ENCODE measurements around the gene CDHR4. TPM values are rescaled to one million over a fixed set of nuclear protein-coding genes. Genes with fewer than 3 reads are reported as not detected.

Gene CDHR4
- total and polyA plus RNA-seq, 2 of the 8 experiments (the other 6 are each of a cell fraction or from before 2014, with no cell fraction given): 0.50 to 0.60 TPM

DNA sequence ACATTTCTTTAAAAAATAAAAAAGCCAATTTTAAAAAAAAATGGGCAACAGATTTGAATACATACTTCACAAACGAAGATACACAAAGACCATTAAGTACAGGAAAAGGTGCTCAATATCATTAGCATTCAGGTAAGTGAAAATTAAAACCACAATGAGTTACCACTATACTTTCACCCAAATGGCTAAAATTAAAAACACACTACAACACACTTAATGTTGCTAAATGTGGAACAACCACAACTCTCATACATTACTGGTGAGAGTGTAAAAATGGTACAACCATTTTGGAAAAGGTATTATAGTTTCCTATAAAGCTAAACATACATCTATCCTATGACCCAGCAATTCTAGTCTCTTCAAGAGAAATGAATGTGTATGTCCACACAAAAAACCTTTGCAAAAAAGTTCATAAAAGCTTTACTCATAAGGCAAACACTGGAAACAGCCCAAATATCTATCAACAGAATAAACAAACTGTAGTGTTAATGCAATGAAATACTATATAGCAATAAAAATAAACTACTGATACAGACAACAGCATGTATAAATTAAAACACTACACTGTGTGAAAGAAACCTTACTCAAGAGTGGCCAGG, 28.2 kb downstream of the CDHR4 start:
- no peak for DNase-seq (ENCODE audit: low read depth in 1 of 2, low spot score in 2 of 2)
- H2BK20ac ChIP-seq (ENCODE audit: low read length): no peak overlapping the region
- TF ChIP-seq, protein P1, sequence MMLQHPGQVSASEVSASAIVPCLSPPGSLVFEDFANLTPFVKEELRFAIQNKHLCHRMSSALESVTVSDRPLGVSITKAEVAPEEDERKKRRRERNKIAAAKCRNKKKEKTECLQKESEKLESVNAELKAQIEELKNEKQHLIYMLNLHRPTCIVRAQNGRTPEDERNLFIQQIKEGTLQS (IDR thresholded peaks at IDR 0.05; ENCODE audit: insufficient read depth, low read depth, low read length): no peak
- TF ChIP-seq CHD2 (IDR thresholded peaks at IDR 0.05; ENCODE audit: low read length) (no peak), CBX8 (IDR thresholded peaks at IDR 0.05; ENCODE audit: borderline replicate concordance, low read depth, low read length) (no peak), TAF1 (IDR thresholded peaks at IDR 0.05; ENCODE audit: low read depth, low read length) (no peak), CTCF (IDR thresholded peaks at IDR 0.05; ENCODE audit: control extremely low read depth in 1 of 3, insufficient read depth in 1 of 3, low read depth in 1 of 3, low read length in 3 of 3) (no peak)
- no peak overlapping the region for H4K5ac ChIP-seq (ENCODE audit: insufficient read length, low read depth, low read length)
- no peak overlapping the region for H3K14ac ChIP-seq (ENCODE audit: insufficient read length)
- ChIA-PET CTCF (ENCODE audit: partially characterized antibody) (interaction anchor here (0.6 to 1.6 kb wide), 7 partner anchors 12 to 68 kb away, joined by 3 to 4 read pairs (median 3); partner anchors contain the start of gene AMIGO3), POLR2A (ENCODE audit: partially characterized antibody) (interaction anchor here (2.8 kb wide), 1 partner anchor 15 kb away, joined by 7 read pairs; the partner anchor contains the start of gene IP6K1)
- no peak overlapping the region for H2BK120ac ChIP-seq (replicated peaks; ENCODE audit: low read depth, low read length)
- H2BK15ac ChIP-seq (ENCODE audit: low read length): no peak overlapping the region
- H3K36me3 ChIP-seq (ENCODE audit: control insufficient read depth in 2 of 4, insufficient read depth in 4 of 4, low read length in 3 of 4): peaks cover 0 to 3% (median 0%) of the 10 kb centered on the region in 4 experiments; a peak in 2 of 8 replicates
- peaks cover 0 to under 1% of the 10 kb centered on the region in 2 experiments for H4K20me1 ChIP-seq (replicated peaks in 1 of 2; ENCODE audit: control insufficient read depth in 1 of 2, insufficient read depth in 2 of 2, low read length in 2 of 2)
- no peak overlapping the region for H3K27ac ChIP-seq (ENCODE audit: low read depth, low read length)
- no peak overlapping the region for H2BK12ac ChIP-seq (ENCODE audit: low read depth, low read length)
- no peak overlapping the region for H3K18ac ChIP-seq (ENCODE audit: extremely low read depth, low read length)
- no peaks in the 10 kb centered on the region for H3K4me1 ChIP-seq (replicated peaks in 1 of 4; ENCODE audit: control insufficient read depth in 3 of 4, insufficient read depth in 4 of 4, low read length in 3 of 4)
- H2BK5ac ChIP-seq (ENCODE audit: low read depth, low read length): no peak overlapping the region
- 95% methylated on average over 1 of the region's 1 CpG; no CpG with 5 or more reads in 1 of the 2 experiments for WGBS, 2 experiments (ENCODE audit: extremely low coverage in 1 of 2, insufficient coverage in 1 of 2, insufficient read length in 1 of 2, insufficient replicate concordance in 2 of 2, low coverage in 1 of 2, low lambda C conversion rate in 2 of 2, missing lambda C conversion rate in 1 of 2)
- FAIRE-seq: no peak
- no peak overlapping the region for H3K4me3 ChIP-seq (ENCODE audit: extremely low read depth in 1 of 4, insufficient read depth in 2 of 4, low read depth in 3 of 4, low read length in 4 of 4)
- peaks cover 6 to 84% of the 10 kb centered on the region in 2 experiments; a peak in 2 of 4 replicates for H3K79me2 ChIP-seq (ENCODE audit: control insufficient read depth in 1 of 2, insufficient read depth in 2 of 2, low read length in 2 of 2)
- H3K56ac ChIP-seq (replicated peaks; ENCODE audit: insufficient read length, low read depth, low read length): no peak overlapping the region
- H4K91ac ChIP-seq (replicated peaks; ENCODE audit: insufficient read length, low read length): no peak overlapping the region
- no peaks in the 10 kb centered on the region for H3K27me3 ChIP-seq (replicated peaks in 1 of 4; ENCODE audit: control insufficient read depth in 3 of 4, extremely low read depth in 1 of 4, insufficient read depth in 3 of 4, low read length in 3 of 4)
- no peak overlapping the region for H2AFZ ChIP-seq (ENCODE audit: low read length)
- peaks cover 8% of the 10 kb centered on the region for H3K79me1 ChIP-seq (ENCODE audit: low read depth, low read length)
- H3K23ac ChIP-seq (ENCODE audit: insufficient read length): no peak overlapping the region
- no peaks in the 10 kb centered on the region; the same call in 1 of the 2 replicates for H3K23me2 ChIP-seq (ENCODE audit: low read depth, low read length)
- no peak overlapping the region for H3K4ac ChIP-seq (replicated peaks; ENCODE audit: insufficient read length, low read depth, low read length)
- H3K4me2 ChIP-seq (ENCODE audit: insufficient read depth in 1 of 2, low read depth in 2 of 2, low read length in 2 of 2): no peak overlapping the region
- H2AK5ac ChIP-seq (ENCODE audit: low read depth, low read length): no peak overlapping the region
- H3K9me3 ChIP-seq (ENCODE audit: insufficient read depth in 2 of 2, low read depth in 1 of 2, low read length in 1 of 2): no peaks in the 10 kb centered on the region
- no peak overlapping the region for H3K9ac ChIP-seq (replicated peaks in 1 of 4; ENCODE audit: extremely low read depth in 1 of 4, low read depth in 3 of 4, low read length in 3 of 4)
- H4K8ac ChIP-seq (ENCODE audit: extremely low read depth, insufficient read depth, low read length): no peak overlapping the region
